ENCODE measurements around the gene DUSP10.

Gene DUSP10

GRCh38 chr1:221696027-221696426, 45.9 kb downstream of the DUSP10 start:
- Mint-ChIP-seq H3K36me3 (ENCODE audit: low read depth) (no peaks in the 10 kb centered on the region), H3K9me3 (peaks cover 8% of the 10 kb centered on the region), H3K4me3 (no peak overlapping the region), H3K4me1 (no peaks in the 10 kb centered on the region), H3K27ac (no peak overlapping the region), H3K27me3 (ENCODE audit: low read depth, poor library complexity) (peaks cover 9% of the 10 kb centered on the region)
- TF ChIP-seq, protein P1, sequence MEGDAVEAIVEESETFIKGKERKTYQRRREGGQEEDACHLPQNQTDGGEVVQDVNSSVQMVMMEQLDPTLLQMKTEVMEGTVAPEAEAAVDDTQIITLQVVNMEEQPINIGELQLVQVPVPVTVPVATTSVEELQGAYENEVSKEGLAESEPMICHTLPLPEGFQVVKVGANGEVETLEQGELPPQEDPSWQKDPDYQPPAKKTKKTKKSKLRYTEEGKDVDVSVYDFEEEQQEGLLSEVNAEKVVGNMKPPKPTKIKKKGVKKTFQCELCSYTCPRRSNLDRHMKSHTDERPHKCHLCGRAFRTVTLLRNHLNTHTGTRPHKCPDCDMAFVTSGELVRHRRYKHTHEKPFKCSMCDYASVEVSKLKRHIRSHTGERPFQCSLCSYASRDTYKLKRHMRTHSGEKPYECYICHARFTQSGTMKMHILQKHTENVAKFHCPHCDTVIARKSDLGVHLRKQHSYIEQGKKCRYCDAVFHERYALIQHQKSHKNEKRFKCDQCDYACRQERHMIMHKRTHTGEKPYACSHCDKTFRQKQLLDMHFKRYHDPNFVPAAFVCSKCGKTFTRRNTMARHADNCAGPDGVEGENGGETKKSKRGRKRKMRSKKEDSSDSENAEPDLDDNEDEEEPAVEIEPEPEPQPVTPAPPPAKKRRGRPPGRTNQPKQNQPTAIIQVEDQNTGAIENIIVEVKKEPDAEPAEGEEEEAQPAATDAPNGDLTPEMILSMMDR (IDR thresholded peaks at IDR 0.05): no peak
- no peak for DNase-seq

DNA sequence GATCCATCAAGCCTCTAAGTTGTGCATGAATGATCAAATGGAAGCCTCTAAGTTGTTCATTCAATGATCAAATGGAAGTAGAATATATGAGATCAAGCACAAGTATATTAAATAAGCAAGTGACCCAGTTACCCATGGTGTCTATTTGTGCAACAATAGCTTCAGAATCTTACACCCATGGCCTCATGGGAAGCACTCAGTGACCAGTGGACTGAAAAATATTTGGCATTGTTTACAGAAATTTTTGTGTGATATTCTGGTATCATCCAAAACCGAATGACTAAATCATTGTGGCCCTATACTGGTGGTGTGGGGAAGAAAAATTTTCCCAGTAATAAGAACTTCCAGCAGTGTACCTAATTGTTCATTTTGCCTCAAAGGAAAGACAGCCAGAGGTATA, 46.6 kb downstream of the DUSP10 start:
- Mint-ChIP-seq H3K9me3 (peaks cover 8% of the 10 kb centered on the region), H3K36me3 (ENCODE audit: low read depth) (no peaks in the 10 kb centered on the region), H3K27ac (no peak overlapping the region), H3K27me3 (ENCODE audit: low read depth, poor library complexity) (peaks cover 9% of the 10 kb centered on the region), H3K4me1 (no peaks in the 10 kb centered on the region), H3K4me3 (no peak overlapping the region)
- TF ChIP-seq, protein P1 (IDR thresholded peaks at IDR 0.05): no peak
- no peak for DNase-seq

DNA sequence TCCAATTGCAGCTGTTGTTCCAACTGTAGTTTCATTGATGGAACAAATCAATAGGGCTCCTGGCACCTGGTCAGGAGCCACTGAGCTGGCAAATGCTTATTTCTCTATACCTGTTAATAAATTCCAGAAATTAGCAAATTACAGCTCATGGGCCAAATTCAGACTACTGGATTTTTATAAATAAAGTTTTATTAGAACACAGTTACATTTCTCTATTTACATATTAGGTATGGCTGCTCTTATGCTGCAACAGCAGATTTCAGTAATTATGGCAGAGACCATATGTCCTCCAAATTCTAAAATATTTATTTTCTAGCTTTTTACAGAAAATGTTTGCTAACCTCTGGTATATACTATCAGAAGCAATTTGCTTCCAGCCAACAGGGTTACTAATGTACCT, 47.8 kb downstream of the DUSP10 start:
- DNase-seq: no peak
- H3K9me3 Mint-ChIP-seq: peaks cover 8% of the 10 kb centered on the region
- no peaks in the 10 kb centered on the region for H3K36me3 Mint-ChIP-seq (ENCODE audit: low read depth)
- no peak overlapping the region for H3K27ac Mint-ChIP-seq
- H3K4me3 Mint-ChIP-seq: no peak overlapping the region
- H3K27me3 Mint-ChIP-seq (ENCODE audit: low read depth, poor library complexity): peaks cover 4% of the 10 kb centered on the region
- TF ChIP-seq, protein P1 (IDR thresholded peaks at IDR 0.05): no peak
- H3K4me1 Mint-ChIP-seq: no peaks in the 10 kb centered on the region

GRCh38 chr1:221693087-221693486, 48.8 kb downstream of the DUSP10 start:
- peaks cover 8% of the 10 kb centered on the region for H3K9me3 Mint-ChIP-seq
- H3K27me3 Mint-ChIP-seq (ENCODE audit: low read depth, poor library complexity): no peaks in the 10 kb centered on the region
- H3K27ac Mint-ChIP-seq: no peak overlapping the region
- TF ChIP-seq, protein P1 (IDR thresholded peaks at IDR 0.05): no peak
- no peaks in the 10 kb centered on the region for H3K36me3 Mint-ChIP-seq (ENCODE audit: low read depth)
- H3K4me1 Mint-ChIP-seq: no peaks in the 10 kb centered on the region
- DNase-seq: no peak
- no peak overlapping the region for H3K4me3 Mint-ChIP-seq

GRCh38 chr1:221692643-221693042, 49.2 kb downstream of the DUSP10 start:
- Mint-ChIP-seq H3K4me3 (no peak overlapping the region), H3K4me1 (no peaks in the 10 kb centered on the region), H3K36me3 (ENCODE audit: low read depth) (no peaks in the 10 kb centered on the region), H3K9me3 (peaks cover 8% of the 10 kb centered on the region), H3K27me3 (ENCODE audit: low read depth, poor library complexity) (no peaks in the 10 kb centered on the region), H3K27ac (no peak overlapping the region)
- no peak for DNase-seq
- TF ChIP-seq, protein P1 (IDR thresholded peaks at IDR 0.05): no peak

DNA sequence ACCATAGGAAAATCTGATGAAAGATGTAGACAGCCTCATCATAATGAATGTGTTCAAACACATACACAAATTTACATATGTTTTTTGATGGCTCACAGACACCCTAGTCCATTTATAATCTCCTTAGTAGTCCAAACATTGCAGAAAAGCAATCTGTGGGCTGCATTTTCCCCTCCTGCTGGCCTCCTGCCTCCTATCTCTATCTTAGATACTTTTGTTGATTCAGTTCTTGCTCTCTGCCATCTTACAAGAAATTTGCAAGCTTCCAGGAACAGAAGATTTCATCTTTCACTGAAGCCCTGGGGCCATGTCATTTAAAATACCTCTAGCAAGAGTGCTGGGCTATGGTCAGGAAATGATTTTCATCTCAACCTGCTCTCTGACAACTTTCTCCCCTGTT, 50.6 kb downstream of the DUSP10 start:
- Mint-ChIP-seq H3K27me3 (ENCODE audit: low read depth, poor library complexity) (no peaks in the 10 kb centered on the region), H3K9me3 (peaks cover 8% of the 10 kb centered on the region), H3K36me3 (ENCODE audit: low read depth) (no peaks in the 10 kb centered on the region), H3K27ac (no peak overlapping the region), H3K4me3 (no peak overlapping the region), H3K4me1 (no peaks in the 10 kb centered on the region)
- TF ChIP-seq, protein P1 (IDR thresholded peaks at IDR 0.05): no peak
- DNase-seq: no peak
